K562 (cell line): ENCODE data around the gene DPEP3. TPM values are rescaled to one million over a fixed set of nuclear protein-coding genes. Genes with fewer than 3 reads are reported as not detected.

Source experiments
- ATAC-seq: fragments of 200-7000 bp; cut with Tn5 transposase; 3 replicates; pipeline ENCODE4 v1.9.1; 2020; ENCODE audit warnings: moderate library complexity
- BruUV-seq: library from RNA; stranded (reverse); fragments of 400-500 nt; replicated peaks from 2 replicates; lab custom pipeline; 2021; lab: Mats Ljungman, UMichigan
- CTCF ChIA-PET: fragments of 300-600 bp; formaldehyde crosslinking; extraction: SDS; loops from one replicate; lab custom pipeline; 2021; ENCODE audit warnings: low intra/inter-chr PET ratio; lab: Yijun Ruan, JAX
- POLR2A ChIA-PET: fragments of 300-600, 350-650 bp; sonication (Branson Sonifier 250); formaldehyde crosslinking; extraction: SDS; loops from one replicate; lab custom pipeline; 2021; ENCODE audit warnings: antibody characterized with exemption, inconsistent platforms; lab: Yijun Ruan, JAX
- DNase-seq, 4 experiments: peaks; one replicate each; pipeline versions ENCODE4 v3.0.0 to v3.0.0-alpha.2; 2011 to 2018; ENCODE audit warnings: low spot score in 3 of 4, mixed read lengths in 3 of 4; ENCODE audit errors: extremely low read depth in 1 of 4
- FAIRE-seq: peaks from 2 replicates; lab custom pipeline; 2011; peaks lifted over from hg19 to GRCh38; lab: Jason Lieb, UNC
- H2AFZ ChIP-seq: 2 replicates; pipeline ENCODE4 v1.6.0; 2011; ENCODE audit warnings: low read depth, low read length, control low read depth, inconsistent platforms
- H3K27ac ChIP-seq: fragments of 200-600 bp; 3 replicates; pipeline ENCODE4 v1.8.0; 2011; ENCODE audit warnings: low read depth, mild to moderate bottlenecking, control low read depth, inconsistent platforms, low read length, moderate library complexity, mixed read lengths; ENCODE audit errors: extremely low read depth
- H3K27me3 ChIP-seq, 2 experiments: fragments of 300-600 bp in 1 of 2; 2 replicates in 1 of 2; 3 replicates in 1 of 2; pipeline versions ENCODE4 v1.6.0 to v1.8.0; 2011; ENCODE audit warnings: inconsistent platforms in 2 of 2, low read length in 2 of 2, mild to moderate bottlenecking in 1 of 2, mixed read lengths in 1 of 2, moderate library complexity in 1 of 2; ENCODE audit not compliant: control insufficient read depth in 2 of 2, insufficient read depth in 2 of 2
- H3K36me3 ChIP-seq: fragments of 300-600 bp; 3 replicates; pipeline ENCODE4 v1.8.0; 2011; ENCODE audit warnings: mild to moderate bottlenecking, low read length, inconsistent platforms; ENCODE audit not compliant: control insufficient read depth, insufficient read depth
- H3K4me1 ChIP-seq, 2 experiments: fragments of 200-600 bp in 1 of 2; replicated peaks in 1 of 2; 2 replicates in 1 of 2; 3 replicates in 1 of 2; pipeline versions ENCODE4 v1.5.1 to v1.8.0; 2011; ENCODE audit warnings: inconsistent platforms in 2 of 2, low read length in 2 of 2, mild to moderate bottlenecking in 1 of 2, mixed read lengths in 1 of 2, moderate library complexity in 1 of 2; ENCODE audit not compliant: control insufficient read depth in 2 of 2, insufficient read depth in 2 of 2
- H3K4me2 ChIP-seq: 2 replicates; pipeline ENCODE4 v1.6.1; 2011; ENCODE audit warnings: low read length, control low read depth, inconsistent platforms, mixed read lengths; ENCODE audit not compliant: insufficient read depth
- H3K4me3 ChIP-seq: fragments of 200-600 bp; sonication (generic), shearing (Covaris generic); 2 replicates; pipeline ENCODE4 v1.5.1; 2016; ENCODE audit warnings: control low read depth, inconsistent platforms
- H3K79me2 ChIP-seq: fragments of 200-600 bp; 3 replicates; pipeline ENCODE4 v1.8.0; 2011; ENCODE audit warnings: low read length, inconsistent platforms; ENCODE audit not compliant: control insufficient read depth, insufficient read depth
- H3K9ac ChIP-seq, 2 experiments: 2 replicates each; pipeline versions ENCODE4 v1.6.0 to v1.6.1; 2011; ENCODE audit warnings: low read depth in 2 of 2, low read length in 2 of 2, control low read depth in 1 of 2, inconsistent platforms in 1 of 2, mild to moderate bottlenecking in 1 of 2, mixed read lengths in 1 of 2; ENCODE audit not compliant: insufficient read depth in 1 of 2
- H3K9me1 ChIP-seq: one replicate; pipeline ENCODE4 v1.6.0; 2011; ENCODE audit warnings: inconsistent platforms, mild to moderate bottlenecking, low read length, moderate library complexity; ENCODE audit not compliant: control insufficient read depth, insufficient read depth
- H3K9me3 ChIP-seq: replicated peaks from 2 replicates; pipeline ENCODE4 v1.5.1; 2011; ENCODE audit warnings: low read depth, low read length, inconsistent platforms; ENCODE audit not compliant: control insufficient read depth, insufficient read depth
- H4K20me1 ChIP-seq: replicated peaks from 2 replicates; pipeline ENCODE4 v1.6.1; 2011; ENCODE audit warnings: low read length, inconsistent platforms, mixed read lengths; ENCODE audit not compliant: control insufficient read depth, insufficient read depth
- DPF2 ChIP-seq: fragments of 450-650 bp; IDR thresholded peaks from 2 replicates; pipeline ENCODE4 v1.6.1; 2016
- EGR1 ChIP-seq: fragments of 450-650 bp; conservative IDR thresholded peaks from 2 replicates; pipeline ENCODE4 v1.6.1; 2017; ENCODE audit warnings: mild to moderate bottlenecking
- ELF1 ChIP-seq: fragments of 200-800 bp; sonication (Bioruptor generic); IDR thresholded peaks from 2 replicates; pipeline ENCODE4 v1.6.1; 2016; ENCODE audit warnings: missing genetic modification characterization, missing compliant biosample characterization
- FOXK1 ChIP-seq: sonication (generic); formaldehyde crosslinking; IDR thresholded peaks from 2 replicates; pipeline ENCODE4 v1.8.0; 2022; ENCODE audit warnings: missing genetic modification reagents, mild to moderate bottlenecking, borderline replicate concordance
- KLF1 ChIP-seq: fragments of 450-650 bp; IDR thresholded peaks from 2 replicates; pipeline ENCODE4 v1.6.1; 2016; ENCODE audit warnings: missing genetic modification characterization, missing compliant biosample characterization
- MEF2D ChIP-seq: conservative IDR thresholded peaks from 2 replicates; pipeline ENCODE4 v1.6.1; 2016; ENCODE audit warnings: low read depth, missing genetic modification characterization, missing compliant biosample characterization
- NFATC3 ChIP-seq: fragments of 450-650 bp; IDR thresholded peaks from 2 replicates; pipeline ENCODE4 v1.6.1; 2017; ENCODE audit warnings: mild to moderate bottlenecking
- NFE2 ChIP-seq: IDR thresholded peaks from 2 replicates; pipeline ENCODE4 v1.6.1; 2014; ENCODE audit warnings: antibody characterized with exemption, low read depth
- NR2C1 ChIP-seq, 2 experiments: fragments of 450-650 bp; IDR thresholded peaks; 2 replicates each; pipeline ENCODE4 v1.6.1; 2017; ENCODE audit warnings: mild to moderate bottlenecking in 2 of 2, antibody characterized with exemption in 1 of 2, inconsistent platforms in 1 of 2, missing compliant biosample characterization in 1 of 2, missing genetic modification characterization in 1 of 2
- NR4A1 ChIP-seq, 2 experiments: fragments of 250-450 bp in 1 of 2; fragments of 450-650 bp in 1 of 2; sonication (Bioruptor Pico) in 1 of 2; IDR thresholded peaks; 2 replicates each; pipeline versions ENCODE4 v1.4.0 to v1.6.1; 2016 to 2020; ENCODE audit warnings: mild to moderate bottlenecking in 2 of 2, missing compliant biosample characterization in 1 of 2, missing genetic modification characterization in 1 of 2, moderate library complexity in 1 of 2
- PREB ChIP-seq: sonication (generic); formaldehyde crosslinking; IDR thresholded peaks from 2 replicates; pipeline ENCODE4 v1.8.1; 2023; ENCODE audit warnings: mild to moderate bottlenecking, missing genetic modification reagents
- RB1 ChIP-seq: fragments of 450-650 bp; IDR thresholded peaks from 2 replicates; pipeline ENCODE4 v1.6.1; 2017; ENCODE audit warnings: low read depth, mild to moderate bottlenecking
- RBFOX2 ChIP-seq: fragments of 200-400 bp; formaldehyde crosslinking; IDR thresholded peaks from 2 replicates; pipeline ENCODE4 v1.6.1; 2017; ENCODE audit warnings: low read depth, mild to moderate bottlenecking, low read length, moderate library complexity
- RCOR1 ChIP-seq, 2 experiments: IDR thresholded peaks; 2 replicates each; pipeline ENCODE4 v1.6.1; 2012; ENCODE audit warnings: low read depth in 2 of 2, low read length in 2 of 2, borderline replicate concordance in 1 of 2, improper control_type of control experiment in 1 of 2
- SRSF9 ChIP-seq: fragments of 200-400 bp; formaldehyde crosslinking; IDR thresholded peaks from 2 replicates; pipeline ENCODE4 v1.6.1; 2017; ENCODE audit warnings: low read depth, low read length, borderline replicate concordance
- TCFL5 ChIP-seq: fragments of 250-450 bp; sonication (Bioruptor Pico); conservative IDR thresholded peaks from 2 replicates; pipeline ENCODE4 v1.6.1; 2021; ENCODE audit warnings: mild to moderate bottlenecking, moderate library complexity, matching md5 sums
- ZNF444 ChIP-seq: fragments of 250-450 bp; sonication (Bioruptor Pico); IDR thresholded peaks from 2 replicates; pipeline ENCODE4 v1.4.0; 2020; ENCODE audit warnings: mild to moderate bottlenecking, moderate library complexity
- ZNF696 ChIP-seq: fragments of 250-450 bp; sonication (Bioruptor Pico); conservative IDR thresholded peaks from 2 replicates; pipeline ENCODE4 v1.4.0; 2020; ENCODE audit warnings: mild to moderate bottlenecking, moderate library complexity
- WGBS: fragments of 100-300 bp; shearing (Covaris generic); methylation state at CpG from one replicate; pipeline ENCODE4 v1.1.6; 2016; ENCODE audit warnings: low coverage, mixed read lengths; ENCODE audit not compliant: insufficient coverage; ENCODE audit errors: missing lambda C conversion rate; 5-methylcytosine and 5-hydroxymethylcytosine counted together
- in situ Hi-C: fragments of 300-500 bp; cut with MboI; formaldehyde crosslinking; loops from 4 replicates; pipeline ENCODE4 v1.15.0; 2018; ENCODE audit warnings: inconsistent platforms, mixed read lengths
- intact Hi-C: fragments of 100-400 bp; cut with micrococcal nuclease; formaldehyde crosslinking; loops from 2 replicates; pipeline ENCODE4 v1.14.2; 2022
- polyA plus RNA-seq, 8 experiments: library from polyadenylated mRNA; depleted of rRNA in 4 of 8; stranded (reverse) in 5 of 8; unstranded in 3 of 8; fragments of >200 nt; fragmentation: Nextera tagmentation in 2 of 8; fragmentation: Illumina TruSeq in 1 of 8; extraction: Ambion mirVana in 2 of 8; extraction: Trizol in 1 of 8; gene quantifications; 2 replicates each; pipeline versions ENCODE4 v1.2.1 to v1.2.3, GENCODE V29; 2011 to 2014; ENCODE audit warnings: inconsistent platforms in 1 of 8, missing spikeins in 1 of 8
- total RNA-seq, 7 experiments: library from RNA; depleted of rRNA in 6 of 7; stranded (reverse); fragments of >200 nt in 6 of 7; fragmentation: Illumina TruSeq in 2 of 7; extraction: Trizol in 2 of 7; gene quantifications; 2 replicates each; pipeline versions ENCODE4 v1.2.1 to v1.2.3, GENCODE V29; 2011 to 2021; ENCODE audit warnings: low replicate concordance in 1 of 7
- TF ChIP-seq, protein P1 (sequence below): sonication (generic); formaldehyde crosslinking; IDR thresholded peaks from 2 replicates; pipeline ENCODE4 v1.8.0; 2022; ENCODE audit warnings: mild to moderate bottlenecking, missing genetic modification reagents
- TF ChIP-seq, protein P2 (sequence below): fragments of 250-450 bp; sonication (Bioruptor Pico); IDR thresholded peaks from 2 replicates; pipeline ENCODE4 v1.5.0; 2021

Gene DPEP3
- total and polyA plus RNA-seq, 9 of the 15 experiments (the other 6 are each of a cell fraction or from before 2014, with no cell fraction given): not detected

- Histone ChIP-seq H3K9me3 (no peaks in the 10 kb centered on the region), H3K9me1 (peaks cover 5% of the 10 kb centered on the region), H3K79me2 (no peaks in the 10 kb centered on the region; the same call in 2 of the 3 replicates), H3K4me1 (peaks cover 9 to 35% of the 10 kb centered on the region in 2 experiments; a peak in 4 of 5 replicates), H2AFZ (no peak overlapping the region), H3K36me3 (peaks cover 74% of the 10 kb centered on the region; the same call in 2 of the 3 replicates), H3K27me3 (no peaks in the 10 kb centered on the region), H3K4me3 (no peak overlapping the region), H4K20me1 (peaks cover 13% of the 10 kb centered on the region), H3K27ac (peak overlapping the region; percentile 52; the same call in 2 of the 3 replicates), H3K4me2 (peak overlapping the region; percentile 44), H3K9ac (peak overlapping the region; percentile 41 to 70; a peak in 3 of 4 replicates)
- ChIA-PET CTCF (no interaction called here), POLR2A (interaction anchor here (0.6 to 1.2 kb wide), 6 partner anchors 8 to 70 kb away, joined by 3 to 5 read pairs (median 3); partner anchors contain the start of gene SLC12A4)
- no TSS peak for BruUV-seq
- FAIRE-seq (peak; percentile 49), ATAC-seq (peak; percentile 75), DNase-seq (peak; percentile 46 to 71 (median 59))
- 42% methylated on average over 10 of the region's 11 CpGs for WGBS
- in situ Hi-C loops: no loop called here
- intact Hi-C loops: no loop called here
- TF ChIP-seq PREB (CRISPR knock-in tag): no peak
- peak; percentile 52 for TF ChIP-seq EGR1
- TF ChIP-seq NFE2: 0 out of 2 replicates have a peak, but pooled peaks have one; percentile 21
- TF ChIP-seq RB1: no peak
- peak; percentile 51; the same call in 1 of the 2 replicates for TF ChIP-seq KLF1 (tag)
- no peak for TF ChIP-seq NFATC3
- TF ChIP-seq RBFOX2: peak; percentile 47
- TF ChIP-seq ELF1 (tag): peak; percentile 40; the same call in 1 of the 2 replicates
- TF ChIP-seq, protein P1, sequence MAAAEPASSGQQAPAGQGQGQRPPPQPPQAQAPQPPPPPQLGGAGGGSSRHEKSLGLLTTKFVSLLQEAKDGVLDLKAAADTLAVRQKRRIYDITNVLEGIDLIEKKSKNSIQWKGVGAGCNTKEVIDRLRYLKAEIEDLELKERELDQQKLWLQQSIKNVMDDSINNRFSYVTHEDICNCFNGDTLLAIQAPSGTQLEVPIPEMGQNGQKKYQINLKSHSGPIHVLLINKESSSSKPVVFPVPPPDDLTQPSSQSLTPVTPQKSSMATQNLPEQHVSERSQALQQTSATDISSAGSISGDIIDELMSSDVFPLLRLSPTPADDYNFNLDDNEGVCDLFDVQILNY (CRISPR knock-in tag): no peak
- no peak for TF ChIP-seq SRSF9
- no peak for TF ChIP-seq TCFL5 (CRISPR knock-in tag)
- no peak for TF ChIP-seq NR2C1 (IDR thresholded peaks at IDR 0.05)
- no peak for TF ChIP-seq NR2C1 (tag; IDR thresholded peaks at IDR 0.05)
- 0 out of 2 replicates have a peak, but pooled peaks have one; percentile 12 for TF ChIP-seq DPF2
- TF ChIP-seq FOXK1 (CRISPR knock-in tag): no peak
- TF ChIP-seq, protein P2, sequence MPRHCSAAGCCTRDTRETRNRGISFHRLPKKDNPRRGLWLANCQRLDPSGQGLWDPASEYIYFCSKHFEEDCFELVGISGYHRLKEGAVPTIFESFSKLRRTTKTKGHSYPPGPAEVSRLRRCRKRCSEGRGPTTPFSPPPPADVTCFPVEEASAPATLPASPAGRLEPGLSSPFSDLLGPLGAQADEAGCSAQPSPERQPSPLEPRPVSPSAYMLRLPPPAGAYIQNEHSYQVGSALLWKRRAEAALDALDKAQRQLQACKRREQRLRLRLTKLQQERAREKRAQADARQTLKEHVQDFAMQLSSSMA (CRISPR knock-in tag): no peak
- no peak for TF ChIP-seq MEF2D
- no peak for TF ChIP-seq ZNF444 (CRISPR knock-in tag)
- TF ChIP-seq NR4A1 (CRISPR knock-in tag; IDR thresholded peaks at IDR 0.05): no peak
- no peak for TF ChIP-seq NR4A1 (tag; IDR thresholded peaks at IDR 0.05)
- peak in 1 of 2 experiments; percentile 38; a peak in 1 of 4 replicates for TF ChIP-seq RCOR1 (IDR thresholded peaks at IDR 0.05; ENCODE audit: borderline replicate concordance in 1 of 2, low read depth in 2 of 2, low read length in 2 of 2)
- TF ChIP-seq ZNF696 (CRISPR knock-in tag): no peak
Measured at GRCh38 chr16:67959536-67960329, 20.6 kb downstream of the DPEP3 start.
